SK-N-SH (cell line): Measurements from ENCODE around the gene FCRL3. TPM values are rescaled to one million over a fixed set of nuclear protein-coding genes. Genes with fewer than 3 reads are reported as not detected.

Experiments
- CTCF ChIA-PET: fragments of 300-600, 350-600 bp; formaldehyde crosslinking; extraction: SDS; loops from one replicate; lab custom pipeline; 2021; lab: Yijun Ruan, JAX
- POLR2A ChIA-PET: fragments of 350-600 bp; sonication (Branson Sonifier 250); formaldehyde crosslinking; extraction: SDS; loops from one replicate; lab custom pipeline; 2020; ENCODE audit warnings: antibody characterized with exemption, inconsistent platforms; lab: Yijun Ruan, JAX
- DNase-seq: peaks from one replicate; pipeline ENCODE4 v3.0.0; 2012
- H2AFZ ChIP-seq: fragments of 200-600 bp; sonication (generic); 2 replicates; pipeline ENCODE4 v1.8.1; 2016; ENCODE audit warnings: antibody characterized with exemption, mild to moderate bottlenecking, low read depth
- H3F3A ChIP-seq: fragments of 200-600 bp; sonication (generic); replicated peaks from 2 replicates; pipeline ENCODE3; 2016; ENCODE audit warnings: antibody characterized with exemption, mild to moderate bottlenecking; ENCODE audit not compliant: insufficient read depth
- H3K27ac ChIP-seq, 2 experiments: fragments of 200-500 bp in 1 of 2; fragments of 200-600 bp in 1 of 2; sonication (Bioruptor generic) in 1 of 2; sonication (generic), shearing (Covaris generic) in 1 of 2; 2 replicates each; pipeline versions ENCODE4 v1.5.1 to v1.6.1; 2014 to 2016; ENCODE audit warnings: low read depth in 2 of 2, inconsistent platforms in 1 of 2, low read length in 1 of 2, mild to moderate bottlenecking in 1 of 2, mixed read lengths in 1 of 2
- H3K27me3 ChIP-seq: fragments of 200-600 bp; sonication (generic), shearing (Covaris generic); 2 replicates; pipeline ENCODE4 v1.6.1; 2016; ENCODE audit warnings: mixed run types; ENCODE audit not compliant: insufficient read depth
- H3K36me3 ChIP-seq, 2 experiments: fragments of 200-500 bp in 1 of 2; fragments of 200-600 bp in 1 of 2; sonication (Bioruptor generic) in 1 of 2; sonication (generic) in 1 of 2; replicated peaks in 1 of 2; 2 replicates each; pipeline versions ENCODE3 to v1.5.1; 2014 to 2016; ENCODE audit warnings: low read length in 1 of 2, mild to moderate bottlenecking in 1 of 2; ENCODE audit not compliant: insufficient read depth in 2 of 2, control insufficient read depth in 1 of 2
- H3K4me1 ChIP-seq, 2 experiments: fragments of 200-500 bp in 1 of 2; fragments of 200-600 bp in 1 of 2; sonication (Bioruptor generic) in 1 of 2; sonication (generic), shearing (Covaris generic) in 1 of 2; 2 replicates each; pipeline versions ENCODE4 v1.5.1 to v1.6.1; 2014 to 2016; ENCODE audit warnings: low read depth in 1 of 2, low read length in 1 of 2, mixed run types in 1 of 2; ENCODE audit not compliant: insufficient read depth in 2 of 2, control insufficient read depth in 1 of 2
- H3K4me2 ChIP-seq: fragments of 200-600 bp; sonication (generic), shearing (Covaris generic); 2 replicates; pipeline ENCODE4 v1.6.1; 2017; ENCODE audit warnings: mixed run types
- H3K4me3 ChIP-seq, 2 experiments: fragments of 200-500 bp in 1 of 2; fragments of 200-600 bp in 1 of 2; sonication (Bioruptor generic) in 1 of 2; sonication (generic), shearing (Covaris generic) in 1 of 2; 2 replicates each; pipeline versions ENCODE4 v1.5.1 to v1.8.1; 2014 to 2016; ENCODE audit warnings: low read depth in 2 of 2, inconsistent platforms in 1 of 2, low read length in 1 of 2, mild to moderate bottlenecking in 1 of 2, mixed read lengths in 1 of 2, moderate library complexity in 1 of 2
- H3K79me2 ChIP-seq: fragments of 200-600 bp; sonication (generic); 2 replicates; pipeline ENCODE4 v1.8.1; 2017; ENCODE audit warnings: mild to moderate bottlenecking; ENCODE audit not compliant: insufficient read depth
- H3K9ac ChIP-seq: fragments of 200-600 bp; sonication (generic); 2 replicates; pipeline ENCODE4 v1.6.1; 2017; ENCODE audit warnings: mixed run types
- H3K9me2 ChIP-seq: fragments of 200-600 bp; sonication (generic); 2 replicates; pipeline ENCODE4 v1.6.1; 2017; ENCODE audit warnings: mixed run types
- H3K9me3 ChIP-seq: fragments of 200-600 bp; sonication (generic); 2 replicates; pipeline ENCODE4 v1.6.1; 2017; ENCODE audit warnings: mixed run types, mild to moderate bottlenecking, moderate library complexity
- H4K20me1 ChIP-seq: fragments of 200-600 bp; sonication (generic); 2 replicates; pipeline ENCODE4 v1.6.1; 2017; ENCODE audit warnings: mild to moderate bottlenecking, mixed run types; ENCODE audit not compliant: insufficient read depth
- CHD2 ChIP-seq: fragments of 150-350 bp; IDR thresholded peaks from 2 replicates; pipeline ENCODE4 v1.6.1; 2018; ENCODE audit warnings: low read length; ENCODE audit not compliant: partially characterized antibody
- ELF1 ChIP-seq: IDR thresholded peaks from 2 replicates; pipeline ENCODE4 v1.4.0; 2012
- FOSL2 ChIP-seq: IDR thresholded peaks from 2 replicates; pipeline ENCODE4 v1.4.0; 2012; ENCODE audit warnings: low read depth, mild to moderate bottlenecking, moderate library complexity, borderline replicate concordance
- GABPA ChIP-seq: IDR thresholded peaks from 2 replicates; pipeline ENCODE4 v1.4.0; 2012; ENCODE audit warnings: low read depth, mild to moderate bottlenecking
- MXI1 ChIP-seq: IDR thresholded peaks from 2 replicates; pipeline ENCODE4 v1.6.1; 2012; ENCODE audit warnings: mild to moderate bottlenecking, low read depth, low read length, improper control_type of control experiment
- NFIC ChIP-seq: IDR thresholded peaks from 2 replicates; pipeline ENCODE4 v1.4.0; 2012; ENCODE audit warnings: borderline replicate concordance
- POLR2AphosphoS5 ChIP-seq: IDR thresholded peaks from 2 replicates; pipeline ENCODE4 v1.6.1; 2012; ENCODE audit warnings: low read depth, low read length
- RAD21 ChIP-seq: IDR thresholded peaks from 2 replicates; pipeline ENCODE4 v1.6.1; 2012; ENCODE audit warnings: mild to moderate bottlenecking, low read length
- RCOR1 ChIP-seq: fragments of 150-350 bp; IDR thresholded peaks from 2 replicates; pipeline ENCODE4 v1.6.1; 2017; ENCODE audit warnings: antibody characterized with exemption, low read length
- RXRA ChIP-seq: IDR thresholded peaks from 2 replicates; pipeline ENCODE4 v1.4.0; 2012; ENCODE audit warnings: low read depth, mild to moderate bottlenecking, borderline replicate concordance
- SIN3A ChIP-seq: IDR thresholded peaks from 2 replicates; pipeline ENCODE4 v1.6.1; 2012; ENCODE audit warnings: low read depth, mild to moderate bottlenecking, low read length, moderate library complexity, borderline replicate concordance
- SMC3 ChIP-seq: IDR thresholded peaks from 2 replicates; pipeline ENCODE4 v1.6.1; 2012; ENCODE audit warnings: low read depth, low read length, improper control_type of control experiment
- TAF1 ChIP-seq: IDR thresholded peaks from 2 replicates; pipeline ENCODE4 v1.6.1; 2012; ENCODE audit warnings: low read depth, mild to moderate bottlenecking, low read length, moderate library complexity, borderline replicate concordance
- TCF12 ChIP-seq: IDR thresholded peaks from 2 replicates; pipeline ENCODE4 v1.4.0; 2012
- TEAD4 ChIP-seq: IDR thresholded peaks from 2 replicates; pipeline ENCODE4 v1.4.0; 2012; ENCODE audit warnings: mild to moderate bottlenecking, borderline replicate concordance; ENCODE audit not compliant: insufficient read depth
- YY1 ChIP-seq: IDR thresholded peaks from 2 replicates; pipeline ENCODE4 v1.4.0; 2012; ENCODE audit warnings: low read depth, mild to moderate bottlenecking
- WGBS: methylation state at CpG from one replicate; pipeline ENCODE4 v1.1.6; 2017; ENCODE audit warnings: low lambda C conversion rate; 5-methylcytosine and 5-hydroxymethylcytosine counted together
- polyA plus RNA-seq, 3 experiments: library from polyadenylated mRNA; depleted of rRNA; stranded (reverse); fragments of >200 nt; gene quantifications; 2 replicates each; pipeline ENCODE4 v1.2.3, GENCODE V29; 2012
- TF ChIP-seq, protein P1 (sequence below): fragments of 200-600 bp; sonication (generic); IDR thresholded peaks from 2 replicates; pipeline ENCODE4 v1.6.1; 2017; ENCODE audit warnings: antibody characterized with exemption, mild to moderate bottlenecking, moderate library complexity
- TF ChIP-seq, protein P2 (sequence below): IDR thresholded peaks from 2 replicates; pipeline ENCODE4 v1.6.1; 2012; ENCODE audit warnings: mild to moderate bottlenecking, low read depth, low read length, moderate library complexity
- TF ChIP-seq, protein P3 (sequence below): IDR thresholded peaks from 2 replicates; pipeline ENCODE4; 2012
- TF ChIP-seq, protein P4 (sequence below): IDR thresholded peaks from 2 replicates; pipeline ENCODE4 v1.4.0; 2012; ENCODE audit warnings: low read depth, borderline replicate concordance

Gene FCRL3
- polyA plus RNA-seq, 1 of the 3 experiments (the other 2 are of a cell fraction), result not detected

DNA sequence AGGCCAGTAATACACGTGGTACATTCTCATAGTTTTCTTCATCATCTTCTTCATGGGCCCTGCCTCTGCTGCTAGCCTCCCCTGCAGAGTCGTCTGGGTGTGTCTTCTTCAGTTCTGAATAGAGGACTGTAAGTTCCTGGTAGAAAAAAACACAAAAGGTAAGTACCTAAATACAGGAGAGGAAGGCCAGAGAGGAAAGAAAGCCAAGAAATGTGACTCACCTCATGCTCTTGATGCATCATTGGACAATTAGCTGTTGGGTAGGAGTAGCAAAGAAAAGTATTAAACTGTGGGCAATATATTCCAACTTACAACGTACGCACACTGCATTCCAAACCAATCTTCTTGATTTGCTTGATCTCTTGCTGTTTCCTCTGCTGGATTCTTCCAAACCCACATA, 21.8 kb downstream of the FCRL3 start:
- WGBS, result 4% methylated on average over 4 of the region's 4 CpGs
- Histone ChIP-seq H3K9me2 (no peaks in the 10 kb centered on the region), H3K27me3 (no peaks in the 10 kb centered on the region), H3K4me2 (no peak overlapping the region), H4K20me1 (no peaks in the 10 kb centered on the region), H3K36me3 (no peaks in the 10 kb centered on the region), H3K27ac (no peak overlapping the region), H3K9ac (no peak overlapping the region), H3K79me2 (no peaks in the 10 kb centered on the region), H2AFZ (no peak overlapping the region), H3F3A (no peaks in the 10 kb centered on the region), H3K4me1 (no peaks in the 10 kb centered on the region), H3K9me3 (no peaks in the 10 kb centered on the region), H3K4me3 (no peak overlapping the region)
- no peak for TF ChIP-seq RAD21
- TF ChIP-seq RXRA, result no peak
- no peak for TF ChIP-seq SIN3A
- TF ChIP-seq RCOR1, result no peak
- TF ChIP-seq MXI1, result no peak
- TF ChIP-seq, protein P1, sequence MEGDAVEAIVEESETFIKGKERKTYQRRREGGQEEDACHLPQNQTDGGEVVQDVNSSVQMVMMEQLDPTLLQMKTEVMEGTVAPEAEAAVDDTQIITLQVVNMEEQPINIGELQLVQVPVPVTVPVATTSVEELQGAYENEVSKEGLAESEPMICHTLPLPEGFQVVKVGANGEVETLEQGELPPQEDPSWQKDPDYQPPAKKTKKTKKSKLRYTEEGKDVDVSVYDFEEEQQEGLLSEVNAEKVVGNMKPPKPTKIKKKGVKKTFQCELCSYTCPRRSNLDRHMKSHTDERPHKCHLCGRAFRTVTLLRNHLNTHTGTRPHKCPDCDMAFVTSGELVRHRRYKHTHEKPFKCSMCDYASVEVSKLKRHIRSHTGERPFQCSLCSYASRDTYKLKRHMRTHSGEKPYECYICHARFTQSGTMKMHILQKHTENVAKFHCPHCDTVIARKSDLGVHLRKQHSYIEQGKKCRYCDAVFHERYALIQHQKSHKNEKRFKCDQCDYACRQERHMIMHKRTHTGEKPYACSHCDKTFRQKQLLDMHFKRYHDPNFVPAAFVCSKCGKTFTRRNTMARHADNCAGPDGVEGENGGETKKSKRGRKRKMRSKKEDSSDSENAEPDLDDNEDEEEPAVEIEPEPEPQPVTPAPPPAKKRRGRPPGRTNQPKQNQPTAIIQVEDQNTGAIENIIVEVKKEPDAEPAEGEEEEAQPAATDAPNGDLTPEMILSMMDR, result no peak
- TF ChIP-seq, protein P2, sequence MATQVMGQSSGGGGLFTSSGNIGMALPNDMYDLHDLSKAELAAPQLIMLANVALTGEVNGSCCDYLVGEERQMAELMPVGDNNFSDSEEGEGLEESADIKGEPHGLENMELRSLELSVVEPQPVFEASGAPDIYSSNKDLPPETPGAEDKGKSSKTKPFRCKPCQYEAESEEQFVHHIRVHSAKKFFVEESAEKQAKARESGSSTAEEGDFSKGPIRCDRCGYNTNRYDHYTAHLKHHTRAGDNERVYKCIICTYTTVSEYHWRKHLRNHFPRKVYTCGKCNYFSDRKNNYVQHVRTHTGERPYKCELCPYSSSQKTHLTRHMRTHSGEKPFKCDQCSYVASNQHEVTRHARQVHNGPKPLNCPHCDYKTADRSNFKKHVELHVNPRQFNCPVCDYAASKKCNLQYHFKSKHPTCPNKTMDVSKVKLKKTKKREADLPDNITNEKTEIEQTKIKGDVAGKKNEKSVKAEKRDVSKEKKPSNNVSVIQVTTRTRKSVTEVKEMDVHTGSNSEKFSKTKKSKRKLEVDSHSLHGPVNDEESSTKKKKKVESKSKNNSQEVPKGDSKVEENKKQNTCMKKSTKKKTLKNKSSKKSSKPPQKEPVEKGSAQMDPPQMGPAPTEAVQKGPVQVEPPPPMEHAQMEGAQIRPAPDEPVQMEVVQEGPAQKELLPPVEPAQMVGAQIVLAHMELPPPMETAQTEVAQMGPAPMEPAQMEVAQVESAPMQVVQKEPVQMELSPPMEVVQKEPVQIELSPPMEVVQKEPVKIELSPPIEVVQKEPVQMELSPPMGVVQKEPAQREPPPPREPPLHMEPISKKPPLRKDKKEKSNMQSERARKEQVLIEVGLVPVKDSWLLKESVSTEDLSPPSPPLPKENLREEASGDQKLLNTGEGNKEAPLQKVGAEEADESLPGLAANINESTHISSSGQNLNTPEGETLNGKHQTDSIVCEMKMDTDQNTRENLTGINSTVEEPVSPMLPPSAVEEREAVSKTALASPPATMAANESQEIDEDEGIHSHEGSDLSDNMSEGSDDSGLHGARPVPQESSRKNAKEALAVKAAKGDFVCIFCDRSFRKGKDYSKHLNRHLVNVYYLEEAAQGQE, result no peak
- no peak for TF ChIP-seq CHD2
- TF ChIP-seq SMC3, result no peak
- TF ChIP-seq TAF1, result no peak
- no peak for TF ChIP-seq ELF1
- TF ChIP-seq TCF12, result no peak
- no peak for TF ChIP-seq TEAD4
- no peak for TF ChIP-seq POLR2AphosphoS5
- DNase-seq, result no peak
- ChIA-PET CTCF (no interaction called here), POLR2A (no interaction called here)

DNA sequence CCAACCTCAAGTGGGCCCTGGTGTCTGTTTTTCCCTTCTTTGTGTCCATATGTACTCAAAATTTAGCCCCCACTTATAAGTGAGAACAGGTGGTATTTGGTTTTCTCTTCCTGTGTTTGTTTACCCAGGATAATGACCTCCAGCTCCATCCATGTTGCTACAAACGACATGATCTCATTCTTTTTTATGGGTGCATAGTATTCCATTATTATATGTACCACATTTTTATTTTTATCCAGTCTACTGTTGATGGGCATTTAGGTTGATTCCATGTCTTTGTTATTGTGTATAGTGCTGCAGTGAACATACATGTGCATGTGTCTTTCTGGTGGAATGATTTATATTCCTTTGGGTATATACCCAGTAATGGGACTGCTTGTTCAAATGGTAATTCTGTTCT, 27.6 kb downstream of the FCRL3 start:
- WGBS, result 0% methylated on average over 1 of the region's 1 CpG
- H3K9me2 ChIP-seq, result no peaks in the 10 kb centered on the region
- H3K4me3 ChIP-seq, result no peak overlapping the region
- H3K4me2 ChIP-seq, result no peak overlapping the region
- ChIA-PET POLR2A (no interaction called here), CTCF (no interaction called here)
- no peaks in the 10 kb centered on the region for H3K27me3 ChIP-seq
- no peaks in the 10 kb centered on the region for H3K4me1 ChIP-seq
- H3F3A ChIP-seq, result no peaks in the 10 kb centered on the region
- no peak overlapping the region for H3K9ac ChIP-seq
- H3K36me3 ChIP-seq, result no peaks in the 10 kb centered on the region
- H2AFZ ChIP-seq, result no peak overlapping the region
- H4K20me1 ChIP-seq, result no peaks in the 10 kb centered on the region
- DNase-seq, result no peak
- no peaks in the 10 kb centered on the region for H3K9me3 ChIP-seq
- H3K27ac ChIP-seq, result no peak overlapping the region
- H3K79me2 ChIP-seq, result no peaks in the 10 kb centered on the region
- TF ChIP-seq YY1 (no peak), ELF1 (no peak), RCOR1 (no peak), TAF1 (no peak), FOSL2 (no peak), GABPA (no peak), NFIC (no peak), TCF12 (no peak), POLR2AphosphoS5 (no peak)
- TF ChIP-seq, protein P3, sequence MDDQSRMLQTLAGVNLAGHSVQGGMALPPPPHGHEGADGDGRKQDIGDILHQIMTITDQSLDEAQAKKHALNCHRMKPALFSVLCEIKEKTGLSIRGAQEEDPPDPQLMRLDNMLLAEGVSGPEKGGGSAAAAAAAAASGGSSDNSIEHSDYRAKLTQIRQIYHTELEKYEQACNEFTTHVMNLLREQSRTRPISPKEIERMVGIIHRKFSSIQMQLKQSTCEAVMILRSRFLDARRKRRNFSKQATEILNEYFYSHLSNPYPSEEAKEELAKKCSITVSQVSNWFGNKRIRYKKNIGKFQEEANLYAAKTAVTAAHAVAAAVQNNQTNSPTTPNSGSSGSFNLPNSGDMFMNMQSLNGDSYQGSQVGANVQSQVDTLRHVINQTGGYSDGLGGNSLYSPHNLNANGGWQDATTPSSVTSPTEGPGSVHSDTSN, result no peak
- TF ChIP-seq, protein P4, sequence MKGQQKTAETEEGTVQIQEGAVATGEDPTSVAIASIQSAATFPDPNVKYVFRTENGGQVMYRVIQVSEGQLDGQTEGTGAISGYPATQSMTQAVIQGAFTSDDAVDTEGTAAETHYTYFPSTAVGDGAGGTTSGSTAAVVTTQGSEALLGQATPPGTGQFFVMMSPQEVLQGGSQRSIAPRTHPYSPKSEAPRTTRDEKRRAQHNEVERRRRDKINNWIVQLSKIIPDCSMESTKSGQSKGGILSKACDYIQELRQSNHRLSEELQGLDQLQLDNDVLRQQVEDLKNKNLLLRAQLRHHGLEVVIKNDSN, result no peak
